Suppressor macrophage (primary cell): ENCODE measurements around the gene NMNAT2.
"Not testable (repeated sequence)": the region's sequence is repeated elsewhere in the genome, so short reads cannot be mapped to it uniquely, and the experiment has no call there.

Experiments used
- DNase-seq, 4 experiments: peaks; one replicate each; pipeline ENCODE4 v3.0.0-alpha.2; 2020 to 2022

NMNAT2 gene

DNA sequence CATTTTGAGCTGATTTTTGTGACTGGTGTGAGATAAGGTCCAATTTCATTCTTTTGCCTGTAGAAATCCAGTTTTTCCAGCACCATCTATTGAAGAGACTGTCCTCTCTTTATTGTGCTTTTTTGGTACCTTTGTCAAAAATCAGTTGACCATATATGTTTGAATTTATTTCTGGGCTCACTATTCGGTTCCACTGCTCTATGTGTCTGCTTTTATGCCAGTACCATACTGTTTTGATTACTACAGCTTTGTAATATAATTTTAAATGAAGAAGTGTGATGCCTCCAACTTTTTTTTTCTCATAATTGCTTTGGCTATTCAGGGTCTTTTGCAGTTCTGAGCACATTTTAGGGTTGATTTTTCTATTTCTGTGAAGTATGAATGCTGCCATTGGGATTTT lies 163.1 kb downstream of the NMNAT2 start:
- DNase-seq = no peak

DNA sequence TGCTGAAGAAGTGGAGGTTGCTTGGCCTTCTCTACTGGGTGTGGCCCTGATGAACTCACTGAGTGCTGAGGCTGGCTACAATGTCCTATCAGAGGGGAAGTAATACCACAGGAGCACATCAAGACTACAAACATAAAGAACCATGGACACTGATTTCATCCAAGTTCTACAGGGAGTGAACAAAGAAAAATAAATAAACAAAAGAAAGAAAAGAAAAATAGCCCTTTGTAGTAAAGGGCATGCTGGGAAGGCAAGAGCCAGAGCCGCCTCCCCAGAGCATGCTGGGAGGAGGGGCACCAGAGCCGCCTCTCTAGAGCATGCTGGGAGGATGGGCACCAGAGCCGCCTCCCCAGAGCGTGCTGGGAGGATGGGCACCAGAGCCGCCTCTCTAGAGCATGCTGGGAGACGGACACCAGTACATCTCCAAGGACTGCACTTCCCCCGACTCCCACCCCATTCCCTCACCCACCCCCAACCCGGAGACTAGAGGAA lies 166.2 kb downstream of the NMNAT2 start:
- no peak for DNase-seq

DNA sequence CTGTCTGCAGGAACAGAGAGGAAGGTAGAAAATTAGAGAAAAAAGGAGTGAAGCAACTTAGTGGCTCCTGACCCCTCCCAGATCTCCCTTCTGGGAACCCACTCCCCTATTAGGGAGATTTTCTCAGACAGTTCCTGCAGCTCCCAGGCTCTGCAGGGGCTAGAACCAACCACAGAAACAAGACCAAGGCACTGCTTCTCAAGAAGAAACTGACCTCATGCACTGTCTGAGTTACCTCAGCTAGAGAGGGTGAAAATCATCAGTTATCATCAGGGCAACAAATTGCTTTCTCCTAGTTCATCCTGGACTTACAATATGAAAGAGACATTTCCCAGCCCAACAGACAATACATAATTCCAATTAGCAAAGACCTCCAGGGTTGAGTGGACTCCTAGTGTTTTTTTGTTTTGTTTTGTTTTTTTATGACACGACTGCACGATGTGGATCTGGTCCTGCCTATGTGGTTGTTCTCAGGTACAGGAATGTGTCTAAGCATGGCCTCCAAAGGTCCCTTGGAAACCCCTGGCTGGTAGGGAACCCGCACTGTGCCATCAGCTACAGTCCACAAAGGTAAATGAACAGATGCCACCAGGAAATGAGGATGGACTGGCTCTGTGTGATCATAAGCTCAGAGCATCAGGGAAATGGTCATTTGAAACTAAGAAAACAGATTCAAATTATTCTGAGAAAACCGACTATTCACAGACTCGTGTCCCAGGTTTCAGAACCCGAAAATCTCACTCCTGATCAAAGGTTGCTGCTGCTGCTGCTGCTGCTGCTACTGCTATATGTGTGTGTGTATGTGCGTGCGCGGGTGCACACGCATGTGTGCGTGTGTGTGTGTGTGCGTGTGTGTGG lies 166.8 kb downstream of the NMNAT2 start:
- DNase-seq = no peak

DNA sequence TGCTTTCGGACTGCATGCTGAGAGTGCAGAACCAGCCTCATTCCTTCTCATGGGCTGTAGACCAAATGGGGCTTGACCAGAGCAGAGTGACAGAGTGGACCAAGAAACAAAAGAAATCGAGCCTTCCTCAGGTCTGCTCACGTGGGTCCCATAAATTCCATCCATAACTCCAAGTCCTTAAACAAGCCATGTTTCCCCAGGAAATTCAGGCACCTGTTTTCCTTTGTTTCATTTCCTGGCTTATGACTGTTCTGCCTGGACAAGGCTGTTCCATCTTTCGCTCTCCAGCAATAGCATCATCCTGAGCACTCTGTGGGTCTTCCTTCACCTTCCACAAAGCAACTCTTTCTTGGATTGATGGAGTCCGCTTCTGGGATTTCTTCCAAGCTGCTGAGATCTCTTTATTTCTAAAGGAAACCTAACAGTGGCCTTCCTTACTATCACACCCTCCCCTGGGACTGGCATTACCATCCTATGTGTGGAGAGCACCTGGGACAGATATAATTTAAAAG lies 168.2 kb downstream of the NMNAT2 start:
- DNase-seq = no peak

DNA sequence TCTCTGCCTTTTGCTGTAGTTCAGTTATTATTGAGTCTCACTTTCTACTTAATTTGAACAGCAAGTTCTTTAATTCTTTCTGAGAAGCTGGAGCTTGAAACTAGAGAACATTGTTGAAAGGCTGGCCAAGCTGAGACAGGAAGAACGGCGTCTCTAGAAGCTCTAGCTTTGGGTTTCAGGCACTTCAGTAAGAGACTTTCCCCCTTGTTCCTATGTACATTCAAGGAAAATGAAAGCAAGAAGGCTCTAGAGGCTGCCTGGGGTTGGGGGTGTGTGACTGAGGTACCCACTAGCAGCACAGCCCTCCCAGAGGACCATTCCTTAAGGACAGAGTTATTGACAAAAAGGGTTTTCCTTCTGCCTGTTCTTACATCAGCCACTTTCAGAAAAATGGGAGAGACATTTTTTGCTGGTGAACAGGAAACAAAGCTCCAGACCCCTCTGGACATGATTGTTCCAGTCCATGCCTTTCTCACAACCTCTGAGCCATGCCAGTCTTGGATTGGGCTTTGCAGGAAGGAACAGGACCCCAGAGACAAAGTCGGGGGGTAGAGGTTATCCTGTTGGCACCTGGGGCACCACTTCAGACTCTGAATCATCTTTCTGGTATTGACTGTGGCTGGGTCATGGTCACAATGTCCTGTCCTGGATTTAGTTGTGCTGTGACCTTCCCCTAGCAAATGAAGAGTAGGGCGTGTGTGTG lies 169.0 kb downstream of the NMNAT2 start:
- DNase-seq = no peak

DNA sequence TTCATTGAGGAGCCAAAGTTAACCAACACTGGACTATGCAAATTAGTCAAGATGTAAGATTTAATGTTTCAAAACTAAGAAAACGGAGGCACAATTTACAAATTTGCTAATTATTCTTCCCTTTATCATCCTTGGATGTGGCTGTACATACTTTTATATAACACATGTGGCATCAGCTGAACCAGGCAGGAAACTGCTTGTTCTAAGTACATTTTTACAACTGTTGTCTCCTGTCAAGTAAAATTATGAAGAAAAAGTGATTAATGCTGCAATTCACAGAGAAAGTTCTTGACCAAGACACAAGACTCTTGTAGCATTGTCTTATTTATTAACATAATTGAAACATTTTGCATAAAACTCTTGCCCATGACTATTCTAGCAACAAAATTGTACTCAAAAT lies 170.2 kb downstream of the NMNAT2 start:
- DNase-seq = no peak

DNA sequence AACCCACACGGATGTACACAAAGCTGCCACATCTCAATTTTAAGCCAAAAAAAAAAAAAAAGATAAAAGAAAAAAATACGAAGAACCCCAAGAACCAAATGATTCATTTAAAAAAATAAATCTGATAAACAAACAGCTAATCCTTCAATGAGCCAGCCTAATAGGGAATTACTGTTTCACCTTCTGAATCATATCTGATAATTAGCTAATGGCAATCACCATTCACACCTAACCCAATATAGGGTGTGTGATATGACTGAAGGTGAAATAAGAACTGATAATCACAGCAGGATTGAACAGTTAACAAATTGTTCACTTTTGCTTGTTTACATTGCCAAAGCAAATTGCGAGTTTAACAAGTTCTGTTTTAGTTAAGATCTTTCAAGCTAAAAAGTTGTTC lies 170.7 kb downstream of the NMNAT2 start:
- DNase-seq = no peak

DNA sequence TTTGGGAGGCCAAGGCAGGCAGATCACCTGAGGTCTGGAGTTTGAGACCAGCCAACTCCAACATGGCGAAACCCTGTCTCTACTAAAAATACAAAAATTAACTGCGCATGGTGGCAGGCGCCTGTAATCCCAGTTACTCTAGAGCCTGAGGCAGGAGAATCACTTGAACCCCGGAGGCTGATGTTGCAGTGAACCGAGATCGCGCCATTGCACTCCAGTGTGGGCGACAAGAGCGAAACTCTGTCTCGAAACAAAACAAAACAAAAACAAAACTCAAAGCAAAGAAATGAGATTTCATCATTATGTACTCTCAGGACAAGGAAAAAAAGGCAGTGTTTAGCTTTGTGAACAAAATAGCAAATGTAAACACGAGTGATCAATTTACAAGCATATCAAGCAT lies 171.1 kb downstream of the NMNAT2 start:
- no peak for DNase-seq

DNA sequence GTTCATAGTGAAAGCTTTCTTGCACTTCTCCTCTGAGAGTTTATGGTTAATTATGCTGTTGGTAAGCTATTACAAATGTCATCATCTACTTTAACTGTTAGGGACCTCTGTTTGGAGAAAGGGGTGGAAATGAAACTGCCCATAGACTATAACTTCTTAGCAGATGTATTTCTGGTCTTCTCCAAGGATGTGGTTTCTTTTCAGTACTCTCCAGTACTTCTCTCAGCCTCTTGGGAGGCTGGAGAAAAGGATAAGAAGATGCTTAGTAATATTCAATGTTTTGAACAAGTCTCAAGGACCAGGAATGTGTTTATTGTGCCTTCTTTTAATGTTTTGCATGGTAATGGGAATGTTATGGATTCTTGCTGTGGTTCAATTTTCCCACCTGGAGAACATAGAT lies 171.7 kb downstream of the NMNAT2 start:
- peak in 1 of 4 experiments; percentile 13 for DNase-seq

DNA sequence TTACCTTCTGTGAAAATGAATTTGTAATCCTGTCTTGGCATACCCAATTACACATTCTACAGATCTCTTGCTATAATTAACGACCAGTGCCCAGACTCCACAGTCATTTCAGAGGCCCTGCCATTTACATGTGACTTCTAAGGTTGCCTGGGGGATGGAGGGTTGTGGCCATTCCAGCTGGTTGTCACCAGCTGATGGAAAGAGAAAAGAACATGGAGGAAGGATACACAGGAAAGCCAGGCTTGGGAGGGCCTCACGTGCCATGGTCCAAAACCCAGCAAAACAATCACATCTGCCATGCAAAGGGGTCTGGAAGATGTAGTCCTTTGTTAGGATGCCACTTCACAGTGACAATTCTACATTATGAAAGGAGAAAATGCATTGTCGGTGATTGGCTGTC lies 172.8 kb downstream of the NMNAT2 start:
- no peak for DNase-seq

DNA sequence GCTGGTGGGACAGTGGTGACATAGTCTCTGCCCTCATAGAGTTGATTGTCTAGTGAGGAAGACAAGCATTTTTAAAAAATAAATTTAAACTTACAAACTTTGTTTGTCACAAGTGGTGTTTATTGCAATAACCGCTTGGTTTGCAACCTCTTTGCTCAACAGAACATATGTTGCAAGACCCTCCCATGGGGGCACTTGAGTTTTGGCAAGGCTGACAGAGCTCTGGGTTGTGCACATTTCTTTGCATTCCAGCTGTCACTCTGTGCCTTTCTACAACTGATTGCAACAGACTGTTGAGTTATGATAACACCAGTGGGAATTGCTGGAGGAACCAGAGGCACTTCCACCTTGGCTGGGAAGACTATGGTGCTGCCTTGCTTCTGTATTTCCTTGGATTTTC lies 173.7 kb downstream of the NMNAT2 start:
- DNase-seq = peak; percentile 40 to 76 (median 70)

DNA sequence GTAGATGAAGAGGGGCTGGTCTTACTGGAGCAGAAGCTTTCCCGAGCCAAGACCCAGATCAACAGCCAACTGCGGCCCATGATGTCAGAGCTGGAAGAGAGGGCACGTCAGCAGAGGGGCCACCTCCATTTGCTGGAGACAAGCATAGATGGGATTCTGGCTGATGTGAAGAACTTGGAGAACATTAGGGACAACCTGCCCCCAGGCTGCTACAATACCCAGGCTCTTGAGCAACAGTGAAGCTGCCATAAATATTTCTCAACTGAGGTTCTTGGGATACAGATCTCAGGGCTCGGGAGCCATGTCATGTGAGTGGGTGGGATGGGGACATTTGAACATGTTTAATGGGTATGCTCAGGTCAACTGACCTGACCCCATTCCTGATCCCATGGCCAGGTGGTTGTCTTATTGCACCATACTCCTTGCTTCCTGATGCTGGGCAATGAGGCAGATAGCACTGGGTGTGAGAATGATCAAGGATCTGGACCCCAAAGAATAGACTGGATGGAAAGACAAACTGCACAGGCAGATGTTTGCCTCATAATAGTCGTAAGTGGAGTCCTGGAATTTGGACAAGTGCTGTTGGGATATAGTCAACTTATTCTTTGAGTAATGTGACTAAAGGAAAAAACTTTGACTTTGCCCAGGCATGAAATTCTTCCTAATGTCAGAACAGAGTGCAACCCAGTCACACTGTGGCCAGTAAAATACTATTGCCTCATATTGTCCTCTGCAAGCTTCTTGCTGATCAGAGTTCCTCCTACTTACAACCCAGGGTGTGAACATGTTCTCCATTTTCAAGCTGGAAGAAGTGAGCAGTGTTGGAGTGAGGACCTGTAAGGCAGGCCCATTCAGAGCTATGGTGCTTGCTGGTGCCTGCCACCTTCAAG lies 174.8 kb downstream of the NMNAT2 start:
- DNase-seq = peak; percentile 51 to 85 (median 75)

DNA sequence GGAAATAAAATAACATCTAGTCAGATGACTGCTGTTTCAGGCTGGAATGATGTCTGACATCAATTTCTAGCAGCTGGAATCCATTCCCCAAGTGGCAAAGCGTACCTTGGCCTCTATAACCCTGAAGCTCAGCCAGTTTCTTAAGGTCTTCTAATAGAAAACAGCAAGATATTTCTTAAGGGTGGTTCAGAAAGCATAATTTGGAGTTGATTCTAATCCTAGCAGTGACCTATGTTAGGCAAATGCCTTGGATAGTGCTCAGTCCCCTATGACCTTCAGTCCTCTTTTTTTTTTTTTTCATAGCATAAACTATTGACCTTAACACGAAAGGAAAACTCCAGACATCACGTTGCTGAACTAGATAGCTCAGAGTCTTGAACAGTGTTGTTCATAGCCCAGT lies 175.6 kb downstream of the NMNAT2 start:
- no peak for DNase-seq

DNA sequence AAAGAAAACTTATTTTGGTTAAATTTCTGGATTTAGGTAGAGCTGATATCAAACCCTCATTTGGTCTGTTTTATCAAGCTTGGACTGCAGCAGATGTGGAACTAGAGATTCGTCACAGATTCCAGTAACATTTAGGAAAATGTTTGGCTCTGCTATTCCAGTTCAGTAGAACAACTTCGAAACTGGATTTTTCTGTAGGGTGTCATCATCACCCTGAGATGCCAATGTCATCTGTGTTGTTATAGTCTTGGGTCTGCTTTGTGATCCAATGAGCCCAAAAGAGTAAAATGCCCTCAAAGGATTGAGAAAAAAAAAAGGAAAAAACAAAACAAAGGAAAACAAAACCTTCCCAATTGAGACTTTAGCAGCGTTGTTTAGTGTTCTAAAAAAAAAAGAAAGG lies 176.7 kb downstream of the NMNAT2 start:
- DNase-seq = no peak

DNA sequence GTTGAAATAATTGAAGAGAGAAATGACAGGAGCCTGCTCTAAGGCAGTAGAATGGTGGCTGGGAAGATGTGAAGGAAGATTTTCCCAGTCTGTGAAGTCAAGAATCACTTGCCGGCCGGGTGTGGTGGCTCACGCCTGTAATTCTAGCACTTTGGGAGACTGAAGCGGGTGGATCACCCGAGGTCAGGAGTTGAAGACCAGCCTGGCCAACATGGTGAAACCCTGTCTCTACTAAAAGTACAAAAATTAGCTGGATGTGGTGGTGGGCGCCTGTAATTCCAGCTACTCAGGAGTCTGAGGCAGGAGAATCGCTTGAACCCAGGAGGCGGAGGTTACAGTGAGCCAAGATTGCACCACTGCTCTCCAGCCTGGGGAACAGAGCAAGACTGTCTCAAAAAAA lies 177.3 kb downstream of the NMNAT2 start:
- DNase-seq = not testable (repeated sequence)

DNA sequence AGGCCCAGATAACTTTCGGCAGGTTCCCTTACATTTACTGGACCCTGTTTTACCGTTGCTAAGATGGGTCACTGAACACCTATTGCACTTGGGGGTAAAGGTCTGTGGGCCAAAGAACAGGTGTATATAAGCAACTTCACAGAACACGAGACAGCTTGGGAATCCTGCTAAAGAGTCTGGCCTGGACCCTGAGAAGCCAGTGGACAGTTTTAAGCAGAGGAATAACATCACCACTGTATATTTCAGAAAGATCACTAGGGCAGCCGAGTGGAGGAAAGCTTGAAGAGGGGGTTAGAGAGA lies 177.7 kb downstream of the NMNAT2 start:
- DNase-seq = no peak

DNA sequence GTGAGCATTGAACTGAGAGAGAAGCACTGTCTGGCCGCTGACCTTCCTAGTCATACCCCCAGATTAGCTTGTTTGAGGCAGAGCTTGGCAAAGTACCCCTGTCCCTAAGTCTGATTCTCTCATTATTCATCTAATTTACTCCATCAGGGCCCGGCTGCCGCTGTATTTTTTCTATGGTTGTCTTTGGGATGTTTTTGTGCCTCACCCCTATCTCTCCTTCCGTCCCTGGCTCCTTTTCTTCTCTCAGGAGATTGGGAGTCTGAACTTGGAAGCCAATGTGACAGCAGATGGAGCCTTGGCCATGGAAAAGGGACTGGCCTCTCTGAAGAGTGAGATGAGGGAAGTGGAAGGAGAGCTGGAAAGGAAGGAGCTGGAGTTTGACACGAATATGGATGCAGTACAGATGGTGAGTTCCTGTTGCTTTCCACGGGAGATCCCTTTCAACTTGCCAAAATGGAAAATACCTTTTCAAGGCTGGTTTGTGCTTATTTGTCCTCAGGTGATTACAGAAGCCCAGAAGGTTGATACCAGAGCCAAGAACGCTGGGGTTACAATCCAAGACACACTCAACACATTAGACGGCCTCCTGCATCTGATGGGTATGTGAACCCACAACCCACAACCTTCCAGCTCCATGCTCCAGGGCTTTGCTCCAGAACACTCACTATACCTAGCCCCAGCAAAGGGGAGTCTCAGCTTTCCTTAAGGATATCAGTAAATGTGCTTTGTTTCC lies 178.2 kb downstream of the NMNAT2 start:
- DNase-seq = no peak

DNA sequence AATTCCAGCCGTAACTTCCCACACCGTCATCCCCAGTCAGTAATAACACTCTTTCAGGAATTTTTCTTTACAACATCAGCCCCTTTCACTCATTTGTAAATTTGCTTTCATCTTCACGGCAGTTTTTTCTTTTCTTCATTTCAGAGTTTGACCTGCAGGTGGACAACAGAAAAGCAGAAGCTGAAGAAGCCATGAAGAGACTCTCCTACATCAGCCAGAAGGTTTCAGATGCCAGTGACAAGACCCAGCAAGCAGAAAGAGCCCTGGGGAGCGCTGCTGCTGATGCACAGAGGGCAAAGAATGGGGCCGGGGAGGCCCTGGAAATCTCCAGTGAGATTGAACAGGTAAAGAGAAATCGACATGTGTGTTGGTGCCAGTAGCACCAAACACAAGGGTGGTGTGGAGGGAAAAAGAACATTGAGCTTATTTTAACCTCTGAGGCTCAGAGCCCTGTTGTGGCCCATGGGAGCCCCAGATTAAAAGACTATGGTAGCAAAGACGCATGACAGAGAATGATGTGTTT lies 178.9 kb downstream of the NMNAT2 start:
- DNase-seq = no peak

DNA sequence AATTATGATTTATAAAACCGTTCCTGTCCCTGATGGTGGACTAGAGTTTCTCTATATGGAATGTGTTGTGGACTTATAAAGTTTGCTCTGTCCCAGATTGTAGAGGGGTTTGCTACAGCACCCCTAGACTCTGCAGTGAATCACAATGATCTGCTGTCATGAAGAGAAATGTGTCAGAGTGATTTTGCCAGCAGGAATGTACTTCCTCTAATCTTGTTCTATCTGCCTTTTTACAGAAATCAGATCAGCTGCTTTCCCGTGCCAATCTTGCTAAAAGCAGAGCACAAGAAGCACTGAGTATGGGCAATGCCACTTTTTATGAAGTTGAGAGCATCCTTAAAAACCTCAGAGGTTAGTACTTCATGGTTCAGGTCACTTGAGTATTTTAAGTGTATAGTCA lies 180.1 kb downstream of the NMNAT2 start:
- peak; percentile 25 to 62 (median 53) for DNase-seq

DNA sequence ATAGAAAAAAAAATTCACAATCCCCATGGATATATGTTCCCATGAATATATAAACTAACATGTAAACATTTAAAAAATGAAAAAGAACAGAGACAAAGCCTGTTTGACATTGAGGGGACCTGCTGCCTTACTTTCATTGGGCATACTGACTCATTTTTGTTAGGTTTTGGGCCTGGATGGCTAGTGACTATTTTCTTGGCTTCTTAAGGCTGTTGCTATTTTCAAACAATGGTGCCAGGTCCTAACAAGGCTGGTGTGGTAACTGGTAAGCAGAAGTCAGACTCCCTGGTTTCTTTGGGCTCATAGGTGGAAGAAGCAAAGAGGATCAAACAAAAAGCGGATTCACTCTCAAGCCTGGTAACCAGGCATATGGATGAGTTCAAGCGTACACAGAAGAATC lies 181.1 kb downstream of the NMNAT2 start:
- DNase-seq = no peak

DNA sequence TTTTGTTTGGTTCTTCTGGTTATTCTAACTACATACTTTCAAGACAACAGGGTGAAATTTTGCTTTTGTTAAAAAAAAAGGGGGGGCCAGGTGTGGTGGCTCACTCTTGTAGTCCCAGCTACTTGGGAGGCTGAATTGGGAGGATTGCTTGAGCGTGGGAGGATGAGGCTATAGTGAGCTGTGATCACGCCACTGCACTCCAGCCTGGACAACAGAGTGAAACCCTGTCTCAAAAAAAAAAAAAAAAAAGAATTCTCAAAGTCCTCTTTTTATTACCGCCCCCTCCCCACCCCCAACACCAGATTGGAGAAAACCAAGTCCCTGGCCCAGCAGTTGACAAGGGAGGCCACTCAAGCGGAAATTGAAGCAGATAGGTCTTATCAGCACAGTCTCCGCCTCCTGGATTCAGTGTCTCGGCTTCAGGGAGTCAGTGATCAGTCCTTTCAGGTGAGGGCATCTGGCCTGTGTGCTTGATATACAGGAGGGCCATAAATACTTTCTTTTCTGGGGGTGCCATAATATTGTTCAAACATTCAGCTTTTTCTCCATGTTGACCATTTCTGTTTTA lies 181.9 kb downstream of the NMNAT2 start:
- DNase-seq = no peak

DNA sequence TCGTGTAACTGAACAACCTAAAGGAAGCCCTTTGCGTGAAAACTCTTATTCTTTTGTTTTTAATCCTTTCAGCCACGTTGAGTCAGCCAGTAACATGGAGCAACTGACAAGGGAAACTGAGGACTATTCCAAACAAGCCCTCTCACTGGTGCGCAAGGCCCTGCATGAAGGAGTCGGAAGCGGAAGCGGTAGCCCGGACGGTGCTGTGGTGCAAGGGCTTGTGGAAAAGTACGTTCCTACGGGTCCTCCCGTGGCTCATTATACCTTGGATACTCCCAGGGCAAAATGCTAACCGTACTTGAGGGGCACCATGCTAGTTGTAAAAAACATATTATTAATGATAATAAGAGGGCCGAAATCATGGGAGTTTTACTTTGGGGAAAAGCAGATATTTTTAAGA lies 182.7 kb downstream of the NMNAT2 start:
- no peak for DNase-seq
